HFFc6 (cell line): ENCODE results near the gene EFNB1. TPM values are rescaled to one million over a fixed set of nuclear protein-coding genes. Genes with fewer than 3 reads are reported as not detected.

Experiments used
- DNase-seq: peaks from one replicate; pipeline ENCODE4 v3.0.0-alpha.2; 2018
- H3K27ac Mint-ChIP-seq: 2 replicates; pipeline ENCODE4 v1.8.0; 2020; ENCODE audit warnings: mild to moderate bottlenecking, mixed read lengths
- H3K27me3 Mint-ChIP-seq: 2 replicates; pipeline ENCODE4 v1.8.0; 2021; ENCODE audit warnings: mild to moderate bottlenecking, moderate library complexity, mixed read lengths; ENCODE audit not compliant: insufficient read depth
- H3K36me3 Mint-ChIP-seq: 2 replicates; pipeline ENCODE4 v1.8.0; 2021; ENCODE audit warnings: low read depth, mixed read lengths
- H3K4me1 Mint-ChIP-seq: 2 replicates; pipeline ENCODE4 v1.8.0; 2020; ENCODE audit warnings: low read depth, mixed read lengths
- H3K4me3 Mint-ChIP-seq: 2 replicates; pipeline ENCODE4 v1.8.0; 2020; ENCODE audit warnings: mild to moderate bottlenecking, moderate library complexity, mixed read lengths
- H3K9me3 Mint-ChIP-seq: 2 replicates; pipeline ENCODE4 v1.8.0; 2020; ENCODE audit warnings: mild to moderate bottlenecking, mixed read lengths
- CTCF ChIP-seq: fragments of 200-600 bp; sonication (generic); IDR thresholded peaks from 2 replicates; pipeline ENCODE4 v1.5.0; 2021; ENCODE audit warnings: antibody characterized with exemption, mild to moderate bottlenecking
- total RNA-seq, 6 experiments: library from RNA; stranded (reverse); fragmentation: NEBNext Ultra II Directional; extraction: Animal tissue kit (Norgen Biotek cat#: 25700); gene quantifications; 2 replicates in 1 of 6; 3 replicates in 5 of 6; pipeline ENCODE4 v1.2.3, GENCODE V29; 2021

EFNB1 gene
- total RNA-seq, 6 experiments from 2014 or later: 4.2 to 4.8 (median 4.5) TPM

GRCh38 chrX:68851082-68851481 lies 22.3 kb downstream of the EFNB1 start:
- Mint-ChIP-seq H3K4me1 (no peaks in the 10 kb centered on the region), H3K27ac (no peak overlapping the region), H3K36me3 (no peaks in the 10 kb centered on the region), H3K27me3 (peaks cover 21% of the 10 kb centered on the region), H3K4me3 (no peak overlapping the region), H3K9me3 (no peaks in the 10 kb centered on the region)
- DNase-seq: no peak
- no peak for TF ChIP-seq CTCF

DNA sequence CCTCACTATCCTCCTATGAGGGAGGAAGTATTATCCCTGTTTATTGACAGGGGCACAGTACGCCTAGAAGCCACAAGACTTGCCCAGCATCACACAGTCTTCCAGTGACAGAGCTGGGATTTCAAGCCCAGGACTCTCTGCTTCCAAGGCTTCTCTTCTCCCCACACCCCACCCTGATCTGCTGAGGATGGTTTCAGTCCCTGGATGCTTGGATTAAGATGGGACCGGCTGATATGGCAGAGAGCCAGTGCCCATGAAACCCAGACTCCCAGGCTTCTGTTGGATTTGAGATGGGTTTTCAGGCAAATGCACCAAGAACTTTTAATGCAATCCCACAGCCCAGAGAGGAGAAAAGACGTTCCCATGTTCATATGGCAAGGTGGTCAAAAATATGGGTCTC lies 23.2 kb downstream of the EFNB1 start:
- DNase-seq: no peak
- no peaks in the 10 kb centered on the region for H3K36me3 Mint-ChIP-seq
- TF ChIP-seq CTCF: no peak
- no peak overlapping the region for H3K27ac Mint-ChIP-seq
- no peaks in the 10 kb centered on the region for H3K4me1 Mint-ChIP-seq
- no peaks in the 10 kb centered on the region for H3K9me3 Mint-ChIP-seq
- H3K27me3 Mint-ChIP-seq: peaks cover 21% of the 10 kb centered on the region
- H3K4me3 Mint-ChIP-seq: no peak overlapping the region

- Mint-ChIP-seq H3K27me3 (peaks cover 16% of the 10 kb centered on the region), H3K4me1 (no peaks in the 10 kb centered on the region), H3K9me3 (no peaks in the 10 kb centered on the region), H3K27ac (no peak overlapping the region), H3K36me3 (no peaks in the 10 kb centered on the region), H3K4me3 (no peak overlapping the region)
- DNase-seq: no peak
- no peak for TF ChIP-seq CTCF
Observed at GRCh38 chrX:68853665-68854251, 24.9 kb downstream of the EFNB1 start.

GRCh38 chrX:68865300-68865699 lies 36.5 kb downstream of the EFNB1 start:
- H3K9me3 Mint-ChIP-seq: no peaks in the 10 kb centered on the region

DNA sequence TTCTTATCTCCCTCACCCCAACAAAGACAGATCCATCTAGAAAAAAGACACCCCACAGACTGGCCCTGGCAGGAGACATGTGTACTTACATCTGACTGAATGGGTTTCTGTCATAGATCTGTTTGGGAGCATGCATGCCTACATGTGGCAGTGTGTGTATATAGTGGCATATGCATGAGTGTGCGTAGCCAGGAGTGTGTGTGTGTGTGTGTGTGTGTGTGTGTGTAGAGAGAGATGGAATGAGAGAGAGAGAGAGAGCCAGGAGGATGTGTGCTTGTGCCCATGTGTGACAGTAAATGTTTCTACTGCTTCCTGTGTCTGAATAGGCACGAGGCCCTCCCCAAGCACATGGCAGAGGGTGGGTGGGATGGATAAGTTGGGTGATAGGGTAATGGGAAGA lies 37.1 kb downstream of the EFNB1 start:
- DNase-seq: no peak
- Mint-ChIP-seq H3K27me3 (peaks cover 16% of the 10 kb centered on the region), H3K4me3 (no peak overlapping the region), H3K9me3 (no peaks in the 10 kb centered on the region), H3K36me3 (no peaks in the 10 kb centered on the region), H3K27ac (no peak overlapping the region), H3K4me1 (no peaks in the 10 kb centered on the region)
- TF ChIP-seq CTCF: no peak

More at GRCh38 chrX:68865300-68865699, 36.5 kb downstream of the EFNB1 start:
- Mint-ChIP-seq H3K27ac (no peak overlapping the region), H3K36me3 (no peaks in the 10 kb centered on the region), H3K4me1 (no peaks in the 10 kb centered on the region), H3K27me3 (peaks cover 17% of the 10 kb centered on the region), H3K4me3 (no peak overlapping the region)
- no peak for DNase-seq
- TF ChIP-seq CTCF: no peak
